SKM-1 (cell line): ENCODE data around the gene OMP.

Experiments
- DNase-seq: peaks from one replicate; lab custom pipeline; 2025; ENCODE audit not compliant: unreplicated experiment; lab: John Stamatoyannopoulos, UW

OMP gene

GRCh38 chr11:77136784-77137420 lies 34.3 kb downstream of the OMP start:
- DNase-seq, result no peak

- no peak for DNase-seq
Measured at GRCh38 chr11:77137421-77137820, 34.8 kb downstream of the OMP start.

GRCh38 chr11:77138106-77138649 lies 35.5 kb downstream of the OMP start:
- no peak for DNase-seq

GRCh38 chr11:77139201-77139600 lies 36.6 kb downstream of the OMP start:
- no peak for DNase-seq

GRCh38 chr11:77140231-77140851 lies 37.7 kb downstream of the OMP start:
- no peak for DNase-seq

- DNase-seq, result no peak
Measured at GRCh38 chr11:77141034-77141433, 38.4 kb downstream of the OMP start.

GRCh38 chr11:77141475-77141874 lies 38.8 kb downstream of the OMP start:
- DNase-seq, result no peak

- DNase-seq, result peak; percentile 15
Measured at GRCh38 chr11:77142091-77142975, 39.7 kb downstream of the OMP start.

- no peak for DNase-seq
Measured at GRCh38 chr11:77143405-77144020, 40.9 kb downstream of the OMP start.

- no peak for DNase-seq
Measured at GRCh38 chr11:77144196-77144856, 41.7 kb downstream of the OMP start.

GRCh38 chr11:77144857-77145428 lies 42.3 kb downstream of the OMP start:
- no peak for DNase-seq

- no peak for DNase-seq
Measured at GRCh38 chr11:77146261-77147035, 43.8 kb downstream of the OMP start.

GRCh38 chr11:77147036-77147315 lies 44.3 kb downstream of the OMP start:
- DNase-seq, result no peak

- no peak for DNase-seq
Measured at GRCh38 chr11:77147668-77148321, 45.2 kb downstream of the OMP start.

- no peak for DNase-seq
Measured at GRCh38 chr11:77148963-77149715, 46.5 kb downstream of the OMP start.

GRCh38 chr11:77149716-77150392 lies 47.2 kb downstream of the OMP start:
- no peak for DNase-seq

GRCh38 chr11:77150836-77151235 lies 48.2 kb downstream of the OMP start:
- DNase-seq, result no peak
